Measurements from ENCODE around the gene ZNF526.
A peak's percentile ranks its signal among the peaks of the same experiment; 100 is the strongest.

Gene ZNF526, protein sequence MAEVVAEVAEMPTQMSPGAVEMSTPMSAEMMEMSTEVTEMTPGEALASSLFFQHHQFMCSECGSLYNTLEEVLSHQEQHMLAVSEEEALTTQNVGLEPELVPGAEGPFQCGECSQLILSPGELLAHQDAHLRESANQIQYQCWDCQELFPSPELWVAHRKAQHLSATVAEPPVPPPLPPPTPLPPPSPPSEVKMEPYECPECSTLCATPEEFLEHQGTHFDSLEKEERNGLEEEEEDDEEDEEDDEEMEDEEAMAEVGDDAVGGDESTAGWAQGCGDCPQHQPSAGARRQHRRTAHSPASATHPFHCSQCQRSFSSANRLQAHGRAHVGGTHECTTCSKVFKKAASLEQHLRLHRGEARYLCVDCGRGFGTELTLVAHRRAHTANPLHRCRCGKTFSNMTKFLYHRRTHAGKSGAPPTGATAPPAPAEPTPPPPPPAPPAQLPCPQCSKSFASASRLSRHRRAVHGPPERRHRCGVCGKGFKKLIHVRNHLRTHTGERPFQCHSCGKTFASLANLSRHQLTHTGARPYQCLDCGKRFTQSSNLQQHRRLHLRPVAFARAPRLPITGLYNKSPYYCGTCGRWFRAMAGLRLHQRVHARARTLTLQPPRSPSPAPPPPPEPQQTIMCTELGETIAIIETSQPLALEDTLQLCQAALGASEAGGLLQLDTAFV

DNA sequence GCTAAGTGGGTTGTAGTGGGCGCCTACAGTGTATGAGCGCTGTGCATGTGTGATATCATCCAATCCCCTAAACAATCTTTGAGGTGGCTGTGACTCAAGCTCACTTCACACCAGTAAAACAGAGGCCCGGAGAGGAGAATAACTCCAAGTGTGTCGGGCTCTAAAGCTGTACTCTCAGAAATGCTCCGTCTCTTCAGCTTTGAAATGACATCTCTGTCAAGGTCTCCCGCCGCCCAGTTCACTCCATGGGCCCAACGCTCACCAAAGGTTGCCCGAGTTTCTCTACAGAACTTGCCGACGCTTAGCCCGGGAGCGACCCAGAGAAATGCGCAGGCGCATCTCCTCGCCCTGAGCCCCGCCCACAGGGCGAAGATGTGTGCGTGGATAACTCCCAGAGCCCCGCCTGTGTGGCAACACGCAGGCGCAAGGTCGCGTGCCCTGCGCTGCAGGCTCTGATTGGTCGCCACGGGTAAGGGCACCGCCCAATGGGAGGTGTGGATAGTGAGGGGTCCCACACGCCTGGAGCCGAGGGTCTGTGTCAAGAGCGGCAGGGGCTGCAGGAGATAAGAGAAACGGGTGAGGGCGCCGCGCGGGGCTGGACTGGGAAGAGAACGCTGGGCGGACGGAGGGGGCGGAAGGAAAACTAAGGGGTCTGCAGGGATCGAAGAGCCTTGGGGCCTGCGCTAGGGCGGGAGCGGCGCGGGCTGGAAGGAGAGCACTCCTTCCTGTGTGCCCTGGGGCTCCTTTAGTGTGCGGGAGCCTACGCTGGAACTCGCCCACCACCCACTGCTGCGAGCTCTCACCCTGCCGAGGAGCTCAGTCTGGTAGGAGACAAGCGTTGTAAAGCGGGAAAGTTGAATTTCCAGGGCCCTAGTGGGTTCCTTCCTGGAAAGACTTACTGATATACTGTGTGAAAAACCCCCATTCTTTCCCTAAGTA, at the start of gene ZNF526:
TSS of gene ZNF526 (plus strand) at position 501 of the 939 bp plus-strand sequence. CDS start 4,092 bp downstream, outside the sequence.
- DNase-seq (ENCODE audit: insufficient read length, low spot score): peak; percentile 99
- peak; percentile 97 for FAIRE-seq

GRCh38 chr19:42170715-42171114, 49.4 kb upstream of the ZNF526 start:
- DNase-seq (ENCODE audit: insufficient read length, low spot score): no peak
- peak; percentile 23 for FAIRE-seq

- no peak for FAIRE-seq
- DNase-seq (ENCODE audit: insufficient read length, low spot score): no peak
Measured at GRCh38 chr19:42172261-42172660, 47.9 kb upstream of the ZNF526 start.

- DNase-seq (ENCODE audit: insufficient read length, low spot score) (no peak), FAIRE-seq (no peak)
Measured at GRCh38 chr19:42173695-42174094, 46.4 kb upstream of the ZNF526 start.

DNA sequence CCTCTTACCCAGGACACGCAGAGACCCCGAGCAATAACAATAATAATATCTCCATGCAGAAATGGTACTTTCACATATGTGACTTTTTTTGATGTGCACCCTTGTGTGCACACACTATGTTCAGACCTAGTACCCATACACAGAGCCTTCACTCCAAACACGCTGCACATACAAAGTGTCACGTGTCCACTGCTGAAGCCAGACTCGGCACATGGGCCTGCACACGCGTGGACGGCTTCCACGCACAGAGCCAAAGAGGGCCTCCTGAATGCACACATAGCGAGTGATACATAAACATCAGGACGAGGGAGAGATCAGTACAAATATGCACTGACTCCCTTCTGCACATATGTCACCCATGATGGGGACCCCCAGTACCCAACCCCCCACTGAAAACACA, 45.9 kb upstream of the ZNF526 start:
- FAIRE-seq (no peak), DNase-seq (ENCODE audit: insufficient read length, low spot score) (no peak)

DNA sequence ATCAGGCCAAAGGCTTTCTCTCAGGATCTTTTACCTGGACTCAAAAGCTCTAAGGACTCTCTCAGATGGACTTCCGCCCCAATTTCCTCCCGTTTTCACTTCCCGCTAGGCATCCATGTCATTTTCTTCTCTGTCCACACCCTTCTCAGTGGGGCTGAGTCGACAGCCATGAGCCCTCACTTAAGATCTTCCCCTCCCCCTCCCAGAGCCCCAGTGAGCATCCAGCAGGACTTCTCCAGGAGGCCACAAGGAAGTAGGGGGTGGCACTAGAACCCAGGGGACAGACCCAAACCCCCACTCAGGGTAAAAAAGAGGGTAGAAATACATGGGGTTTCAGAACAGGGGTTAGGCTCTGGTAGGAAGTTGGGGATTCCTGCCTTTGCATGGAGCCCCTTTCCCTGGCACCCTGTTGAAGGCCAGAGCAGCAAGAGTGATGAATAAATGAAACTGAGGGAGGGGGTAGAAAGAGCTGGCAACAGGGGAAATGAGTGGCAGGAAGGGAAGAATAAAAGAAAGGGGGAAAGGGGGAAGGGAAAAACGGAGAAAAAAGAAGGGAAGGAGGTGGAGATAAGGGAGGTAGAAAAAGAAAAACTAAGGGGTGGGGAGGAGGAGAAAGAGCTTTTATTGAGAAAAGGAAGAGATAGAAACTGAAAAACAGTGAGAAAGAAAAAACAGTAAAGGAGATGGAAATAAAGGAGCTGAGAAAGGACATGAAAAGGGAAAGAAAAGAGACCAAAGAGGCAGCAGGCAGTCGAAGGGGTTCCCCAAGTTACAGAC, 45.0 kb upstream of the ZNF526 start:
- FAIRE-seq: no peak
- no peak for DNase-seq (ENCODE audit: insufficient read length, low spot score)

GRCh38 chr19:42175952-42176648, 44.0 kb upstream of the ZNF526 start:
- DNase-seq (ENCODE audit: insufficient read length, low spot score) (peak; percentile 43), FAIRE-seq (no peak)

DNA sequence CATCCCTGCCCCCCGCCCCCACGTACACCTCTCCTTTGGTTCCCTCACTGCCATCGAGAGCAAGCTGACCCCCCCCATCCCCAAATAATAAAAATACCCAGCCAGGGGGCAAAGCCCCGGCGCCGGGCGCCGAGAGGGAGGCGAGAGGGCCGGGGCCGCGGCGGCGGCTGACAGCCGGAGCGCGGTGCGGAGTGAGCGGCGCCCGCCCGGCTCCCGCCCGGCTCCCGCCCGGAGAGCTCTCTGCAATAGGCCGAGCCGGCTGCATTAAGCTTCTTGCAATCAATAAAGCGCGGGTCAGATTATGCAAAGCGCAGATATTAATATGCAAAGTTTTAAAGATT, 43.5 kb upstream of the ZNF526 start:
- FAIRE-seq: no peak
- no peak for DNase-seq (ENCODE audit: insufficient read length, low spot score)

GRCh38 chr19:42176990-42177685, 43.0 kb upstream of the ZNF526 start:
- FAIRE-seq (peak; percentile 73), DNase-seq (ENCODE audit: insufficient read length, low spot score) (peak; percentile 64)

DNA sequence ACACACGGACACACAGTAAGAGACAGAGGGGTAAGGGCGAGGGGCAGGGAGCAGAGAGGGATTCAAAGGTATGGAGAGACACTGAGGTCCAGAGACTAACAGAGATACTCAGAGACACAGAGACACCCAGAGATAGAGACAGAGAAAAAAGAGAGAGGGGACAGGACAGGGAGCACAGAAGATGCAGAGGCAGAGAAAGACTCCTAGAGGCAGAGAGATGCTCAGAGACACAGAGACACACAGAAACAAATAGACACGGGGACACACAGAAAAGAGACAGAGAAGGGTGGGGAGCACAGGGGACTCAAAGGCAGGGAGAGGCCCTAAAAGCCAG, 42.5 kb upstream of the ZNF526 start:
- FAIRE-seq (no peak), DNase-seq (ENCODE audit: insufficient read length, low spot score) (no peak)

DNA sequence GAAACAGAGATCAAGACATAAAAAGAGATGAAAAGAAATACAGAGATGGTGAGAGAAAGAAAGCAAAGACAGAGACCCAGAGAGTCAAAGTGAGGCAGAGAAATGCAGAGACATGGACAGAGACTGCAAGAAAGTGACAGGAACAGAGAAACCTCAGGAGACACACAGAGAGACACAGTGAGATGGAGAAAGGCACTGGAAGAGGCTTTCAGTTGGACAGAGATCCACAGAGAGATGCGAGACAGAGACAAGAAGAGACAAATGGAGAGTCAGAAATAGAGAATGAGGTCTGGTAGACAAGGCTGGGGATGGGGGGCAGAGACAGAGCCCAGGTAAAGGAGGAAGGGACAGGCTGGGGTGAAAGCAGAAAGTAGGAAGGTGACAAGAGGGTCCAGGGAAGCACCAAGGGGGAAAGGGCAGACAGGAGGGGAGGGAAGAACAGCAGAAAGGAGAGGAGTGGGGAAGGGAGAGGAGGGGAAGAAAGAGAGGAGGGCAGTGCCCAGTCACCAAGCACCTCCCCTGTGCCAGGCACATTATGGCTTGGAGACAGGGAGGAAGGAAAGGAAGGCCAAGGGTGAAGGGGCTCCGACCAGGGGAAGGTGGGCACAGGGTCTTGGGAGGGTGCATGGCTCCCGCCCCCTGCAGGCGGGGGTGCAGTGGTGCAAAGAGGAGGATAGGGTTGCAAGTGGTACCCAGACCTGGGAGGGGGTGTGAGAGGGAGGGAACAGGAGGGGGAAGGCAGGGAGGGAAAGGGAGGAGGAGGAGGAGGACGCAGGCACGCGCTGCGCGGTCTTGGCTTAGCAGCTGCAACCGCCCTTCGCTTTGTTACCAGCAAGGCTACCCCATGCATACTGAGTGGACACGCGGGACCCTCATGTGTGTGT, 41.1 kb upstream of the ZNF526 start:
- FAIRE-seq (peak; percentile 23), DNase-seq (ENCODE audit: insufficient read length, low spot score) (no peak)

DNA sequence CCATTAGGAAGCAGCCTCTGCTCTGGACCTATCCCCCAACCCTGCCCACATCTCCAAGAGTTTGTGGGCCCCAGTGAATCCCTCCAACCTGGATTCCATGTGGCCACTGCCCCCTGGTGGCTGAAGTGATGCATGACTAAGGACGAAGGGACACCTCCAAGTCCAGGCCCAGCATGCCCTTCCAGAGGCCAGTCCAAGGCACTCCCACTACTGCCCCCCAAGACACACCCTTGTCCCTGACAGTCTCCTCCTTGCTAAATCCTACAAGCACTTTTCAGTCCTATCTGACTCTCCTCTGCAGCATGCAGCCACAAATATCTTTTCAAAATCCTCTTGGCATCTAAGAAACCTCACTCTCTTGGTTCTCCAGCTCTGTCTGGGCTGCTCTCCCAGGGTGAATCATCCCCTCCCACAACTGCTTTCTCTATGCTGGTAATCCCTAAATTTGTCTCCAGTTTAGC, 35.7 kb upstream of the ZNF526 start:
- FAIRE-seq: peak; percentile 96
- peak; percentile 74 for DNase-seq (ENCODE audit: insufficient read length, low spot score)

DNA sequence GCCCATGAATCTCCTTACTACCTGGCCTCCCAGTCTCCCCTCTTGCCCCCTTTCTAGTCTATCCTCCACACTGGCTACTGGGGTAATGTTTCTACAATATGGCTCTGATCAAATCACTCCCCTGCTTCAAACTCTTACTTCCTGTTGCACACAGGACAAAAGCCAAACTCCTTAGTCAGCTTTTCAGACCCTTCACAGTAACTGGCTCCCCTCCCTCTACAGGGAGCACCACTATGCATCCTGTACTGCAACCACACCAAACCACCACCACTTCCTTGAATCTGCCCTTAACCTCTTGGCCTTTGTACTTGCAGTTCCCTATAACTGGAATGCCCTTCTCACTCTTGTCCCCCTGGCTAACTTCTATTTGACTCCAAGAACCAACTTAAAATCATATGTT, 34.8 kb upstream of the ZNF526 start:
- FAIRE-seq (no peak), DNase-seq (ENCODE audit: insufficient read length, low spot score) (no peak)

GRCh38 chr19:42188665-42189064, 31.4 kb upstream of the ZNF526 start:
- FAIRE-seq (no peak), DNase-seq (ENCODE audit: insufficient read length, low spot score) (no peak)

GRCh38 chr19:42189133-42189532, 31.0 kb upstream of the ZNF526 start:
- DNase-seq (ENCODE audit: insufficient read length, low spot score) (no peak), FAIRE-seq (no peak)

DNA sequence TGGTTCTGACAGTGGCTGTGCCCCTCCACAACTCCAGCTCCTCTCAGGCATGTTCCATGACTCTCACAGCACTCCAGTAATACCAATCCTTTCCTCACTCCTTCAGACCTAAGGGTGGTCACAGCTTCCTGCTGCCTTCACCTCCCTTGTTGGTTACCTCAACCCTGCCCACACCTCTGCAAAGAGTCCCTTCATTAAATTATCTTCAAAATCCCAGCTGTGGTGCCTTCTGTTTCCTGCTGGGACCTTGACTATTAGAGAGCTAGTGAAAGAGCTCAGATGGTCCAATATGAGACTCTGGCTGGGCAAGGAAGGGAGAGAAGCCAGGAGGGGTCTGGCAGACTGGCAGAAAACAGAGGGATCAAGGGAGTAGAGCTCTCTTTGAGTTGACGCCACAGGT, 28.8 kb upstream of the ZNF526 start:
- DNase-seq (ENCODE audit: insufficient read length, low spot score) (no peak), FAIRE-seq (no peak)

DNA sequence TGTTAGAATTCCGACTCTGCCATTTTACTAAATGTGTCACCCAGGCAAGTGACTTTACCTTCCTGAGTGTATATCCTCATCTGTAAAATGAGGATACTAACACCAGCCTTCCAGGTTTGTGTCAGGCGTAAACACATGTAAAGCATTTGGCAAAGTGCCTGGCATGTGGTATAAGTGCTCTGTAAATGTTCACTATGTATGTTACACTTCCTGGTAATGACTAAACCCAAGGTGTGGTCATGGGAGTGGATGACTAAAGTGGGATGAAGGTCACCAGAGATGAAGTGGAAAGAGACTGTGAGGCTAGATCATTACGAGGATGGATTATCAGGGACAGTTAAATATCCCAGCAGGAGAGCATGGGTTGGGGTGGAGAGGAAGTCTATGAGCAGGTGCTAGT, 28.3 kb upstream of the ZNF526 start:
- DNase-seq (ENCODE audit: insufficient read length, low spot score) (no peak), FAIRE-seq (no peak)

DNA sequence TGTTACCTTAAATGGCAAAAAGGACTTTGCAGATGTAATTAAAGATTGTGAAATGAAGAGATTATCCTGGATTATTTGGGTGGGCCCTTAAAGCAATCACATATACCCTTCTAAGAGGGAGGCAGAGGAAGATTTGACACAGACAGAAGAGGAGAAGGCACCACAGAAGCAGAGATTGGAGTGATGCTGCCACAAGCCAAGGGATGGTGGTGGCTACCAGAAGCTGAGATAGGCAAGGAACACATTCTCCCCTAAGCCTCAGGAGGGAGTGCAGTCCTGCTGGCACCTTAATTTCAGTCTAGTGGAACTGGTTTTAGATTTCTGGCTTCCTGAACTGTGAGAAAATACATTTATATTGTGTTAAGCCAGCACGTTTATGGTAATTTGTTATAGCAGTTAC, 26.8 kb upstream of the ZNF526 start:
- DNase-seq (ENCODE audit: insufficient read length, low spot score): no peak
- no peak for FAIRE-seq
